PFSK-1 (cell line): ENCODE measurements around the gene RSF1.

Experiments
- POLR2AphosphoS5 ChIP-seq: IDR thresholded peaks from 2 replicates; pipeline ENCODE4 v1.6.1; 2012; ENCODE audit warnings: low read depth, mild to moderate bottlenecking, control low read depth, low read length, moderate library complexity
- SIN3A ChIP-seq: IDR thresholded peaks from 2 replicates; pipeline ENCODE4 v1.6.1; 2012; ENCODE audit warnings: mild to moderate bottlenecking, low read length, moderate library complexity, borderline replicate concordance; ENCODE audit not compliant: insufficient read depth
- TAF1 ChIP-seq: IDR thresholded peaks from 2 replicates; pipeline ENCODE4 v1.6.1; 2012; ENCODE audit warnings: low read length, control low read depth, borderline replicate concordance; ENCODE audit not compliant: insufficient read depth
- TF ChIP-seq, protein P1 (sequence below), 2 experiments: IDR thresholded peaks; 2 replicates each; pipeline versions ENCODE4 v1.6.1 to v1.8.0; 2011 to 2012; ENCODE audit warnings: low read depth in 2 of 2, low read length in 2 of 2, control low read depth in 1 of 2, inconsistent platforms in 1 of 2, mild to moderate bottlenecking in 1 of 2, moderate library complexity in 1 of 2; ENCODE audit not compliant: insufficient read depth in 1 of 2

DNA sequence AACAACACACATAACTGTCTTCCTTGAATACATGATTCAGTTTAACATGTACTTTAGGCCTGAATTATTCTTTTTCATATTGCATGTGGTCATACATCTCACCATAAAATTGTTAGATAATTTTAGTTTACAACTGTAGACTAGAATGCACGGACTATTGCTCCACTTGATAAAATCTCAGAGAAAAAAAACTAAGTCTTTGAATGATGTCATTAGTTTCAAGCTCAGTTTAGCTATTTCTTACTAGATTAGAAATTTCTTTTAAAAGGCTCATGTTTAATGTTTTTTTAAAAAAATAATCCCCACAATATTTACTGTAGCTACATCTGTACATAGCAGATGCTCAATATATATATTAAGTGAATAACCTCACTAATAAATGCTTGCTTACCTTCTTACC is 5.1 kb downstream of the RSF1 start:
- no peak for TF ChIP-seq POLR2AphosphoS5
- TF ChIP-seq, protein P1, sequence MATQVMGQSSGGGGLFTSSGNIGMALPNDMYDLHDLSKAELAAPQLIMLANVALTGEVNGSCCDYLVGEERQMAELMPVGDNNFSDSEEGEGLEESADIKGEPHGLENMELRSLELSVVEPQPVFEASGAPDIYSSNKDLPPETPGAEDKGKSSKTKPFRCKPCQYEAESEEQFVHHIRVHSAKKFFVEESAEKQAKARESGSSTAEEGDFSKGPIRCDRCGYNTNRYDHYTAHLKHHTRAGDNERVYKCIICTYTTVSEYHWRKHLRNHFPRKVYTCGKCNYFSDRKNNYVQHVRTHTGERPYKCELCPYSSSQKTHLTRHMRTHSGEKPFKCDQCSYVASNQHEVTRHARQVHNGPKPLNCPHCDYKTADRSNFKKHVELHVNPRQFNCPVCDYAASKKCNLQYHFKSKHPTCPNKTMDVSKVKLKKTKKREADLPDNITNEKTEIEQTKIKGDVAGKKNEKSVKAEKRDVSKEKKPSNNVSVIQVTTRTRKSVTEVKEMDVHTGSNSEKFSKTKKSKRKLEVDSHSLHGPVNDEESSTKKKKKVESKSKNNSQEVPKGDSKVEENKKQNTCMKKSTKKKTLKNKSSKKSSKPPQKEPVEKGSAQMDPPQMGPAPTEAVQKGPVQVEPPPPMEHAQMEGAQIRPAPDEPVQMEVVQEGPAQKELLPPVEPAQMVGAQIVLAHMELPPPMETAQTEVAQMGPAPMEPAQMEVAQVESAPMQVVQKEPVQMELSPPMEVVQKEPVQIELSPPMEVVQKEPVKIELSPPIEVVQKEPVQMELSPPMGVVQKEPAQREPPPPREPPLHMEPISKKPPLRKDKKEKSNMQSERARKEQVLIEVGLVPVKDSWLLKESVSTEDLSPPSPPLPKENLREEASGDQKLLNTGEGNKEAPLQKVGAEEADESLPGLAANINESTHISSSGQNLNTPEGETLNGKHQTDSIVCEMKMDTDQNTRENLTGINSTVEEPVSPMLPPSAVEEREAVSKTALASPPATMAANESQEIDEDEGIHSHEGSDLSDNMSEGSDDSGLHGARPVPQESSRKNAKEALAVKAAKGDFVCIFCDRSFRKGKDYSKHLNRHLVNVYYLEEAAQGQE (IDR thresholded peaks at IDR 0.05; ENCODE audit: insufficient read depth in 1 of 2, low read depth in 2 of 2, low read length in 2 of 2), result no peak
- TF ChIP-seq TAF1, result no peak
- no peak for TF ChIP-seq SIN3A
